A549 (cell line): ENCODE results near the gene CSRNP2. TPM values are rescaled to one million over a fixed set of nuclear protein-coding genes. Genes with fewer than 3 reads are reported as not detected.

ENCODE experiments used
- ATAC-seq, 2 experiments: fragments of 200-7000 bp in 1 of 2; fragments of >200 bp in 1 of 2; cut with Nextera tagmentation in 1 of 2; cut with Tn5 transposase in 1 of 2; 3 replicates each; pipeline versions ENCODE4 v1.8.0 to v1.9.1; 2018 to 2020; ENCODE audit warnings: mild to moderate bottlenecking in 1 of 2, moderate library complexity in 1 of 2
- CTCF ChIA-PET: fragments of 300-600 bp; sonication (Branson Sonifier 250); formaldehyde crosslinking; extraction: SDS; loops from one replicate; lab custom pipeline; 2021; ENCODE audit warnings: antibody characterized with exemption, inconsistent platforms; lab: Yijun Ruan, JAX
- POLR2A ChIA-PET: fragments of 350-600 bp; formaldehyde crosslinking; extraction: SDS; loops from one replicate; lab custom pipeline; 2021; ENCODE audit warnings: antibody characterized with exemption, inconsistent platforms; lab: Yijun Ruan, JAX
- DNase-seq, 2 experiments: peaks; one replicate each; pipeline versions ENCODE4 v3.0.0 to v3.0.0-alpha.2; 2011 to 2016; ENCODE audit warnings: low read depth in 1 of 2, low spot score in 1 of 2
- FAIRE-seq: peaks from 2 replicates; lab custom pipeline; 2011; peaks lifted over from hg19 to GRCh38; lab: Jason Lieb, UNC
- H3K27ac ChIP-seq, 2 experiments: fragments of >200 bp; sonication (Bioruptor Twin); formaldehyde crosslinking; 3 replicates each; pipeline ENCODE4 v1.5.1; 2016 to 2017
- H3K4me1 ChIP-seq: fragments of >200 bp; sonication (Bioruptor Twin); formaldehyde crosslinking; 3 replicates; pipeline ENCODE4 v1.6.1; 2016
- H3K4me2 ChIP-seq: fragments of >200 bp; sonication (Bioruptor Twin); formaldehyde crosslinking; 3 replicates; pipeline ENCODE4 v1.6.1; 2016
- H3K4me3 ChIP-seq: fragments of >200 bp; sonication (Bioruptor Twin); formaldehyde crosslinking; 3 replicates; pipeline ENCODE4 v1.5.1; 2016
- H3K9me3 ChIP-seq: fragments of >200 bp; sonication (Bioruptor Twin); formaldehyde crosslinking; 3 replicates; pipeline ENCODE4 v1.6.1; 2016
- CEBPB ChIP-seq, 2 experiments: fragments of >200 bp in 1 of 2; sonication (Bioruptor Twin) in 1 of 2; formaldehyde crosslinking in 1 of 2; IDR thresholded peaks; 2 replicates each; pipeline ENCODE4 v1.6.1; 2012 to 2016
- CHD2 ChIP-seq: fragments of 150-350 bp; IDR thresholded peaks from 2 replicates; pipeline ENCODE4 v1.6.1; 2014; ENCODE audit warnings: low read length; ENCODE audit not compliant: partially characterized antibody
- CTCF ChIP-seq: fragments of >200 bp; sonication (Bioruptor Twin); formaldehyde crosslinking; IDR thresholded peaks from 3 replicates; pipeline ENCODE4 v1.5.1; 2016
- EHF ChIP-seq: fragments of 250-450 bp; sonication (Bioruptor Pico); IDR thresholded peaks from 2 replicates; pipeline ENCODE4 v1.5.0; 2020; ENCODE audit warnings: mild to moderate bottlenecking
- ELK1 ChIP-seq: fragments of 150-350 bp; IDR thresholded peaks from 2 replicates; pipeline ENCODE4 v1.6.1; 2014; ENCODE audit warnings: low read depth, mild to moderate bottlenecking, low read length
- ESRRA ChIP-seq: fragments of 150-350 bp; IDR thresholded peaks from 2 replicates; pipeline ENCODE4 v1.6.1; 2014; ENCODE audit warnings: mild to moderate bottlenecking, low read length, borderline replicate concordance
- FOSL2 ChIP-seq, 2 experiments: fragments of 450-650 bp in 1 of 2; fragments of >200 bp in 1 of 2; sonication (Bioruptor Twin) in 1 of 2; formaldehyde crosslinking; IDR thresholded peaks; 2 replicates each; pipeline versions ENCODE4 v1.5.0 to v1.6.1; 2016 to 2020; ENCODE audit warnings: mild to moderate bottlenecking in 1 of 2, moderate library complexity in 1 of 2
- HMGXB4 ChIP-seq: fragments of 250-450 bp; sonication (Bioruptor Pico); IDR thresholded peaks from 2 replicates; pipeline ENCODE4 v1.5.0; 2021; ENCODE audit warnings: mild to moderate bottlenecking, moderate library complexity, borderline replicate concordance
- HOXA7 ChIP-seq: fragments of 250-450 bp; sonication (Bioruptor Pico); IDR thresholded peaks from 2 replicates; pipeline ENCODE4 v1.5.0; 2020; ENCODE audit warnings: mild to moderate bottlenecking, moderate library complexity
- HOXB13 ChIP-seq: fragments of 250-450 bp; sonication (Bioruptor Pico); IDR thresholded peaks from 2 replicates; pipeline ENCODE4 v1.5.0; 2020; ENCODE audit warnings: low read depth, mild to moderate bottlenecking, moderate library complexity
- JUNB ChIP-seq: fragments of >200 bp; sonication (Bioruptor Twin); formaldehyde crosslinking; IDR thresholded peaks from 2 replicates; pipeline ENCODE4 v1.6.1; 2016
- KDM1A ChIP-seq: fragments of 200-600 bp; sonication (generic); IDR thresholded peaks from 2 replicates; pipeline ENCODE4 v1.6.1; 2016; ENCODE audit warnings: low read depth, mild to moderate bottlenecking
- POLR2A ChIP-seq: IDR thresholded peaks from 2 replicates; pipeline ENCODE4 v1.6.1; 2012; ENCODE audit warnings: mild to moderate bottlenecking, low read length
- POLR2AphosphoS2 ChIP-seq: conservative IDR thresholded peaks from 2 replicates; pipeline ENCODE4 v1.6.1; 2012; ENCODE audit warnings: low read length, improper control_type of control experiment, inconsistent platforms
- RAD21 ChIP-seq, 2 experiments: fragments of >200 bp in 1 of 2; sonication (Bioruptor Twin) in 1 of 2; formaldehyde crosslinking in 1 of 2; IDR thresholded peaks in 1 of 2; conservative IDR thresholded peaks in 1 of 2; 2 replicates in 1 of 2; 3 replicates in 1 of 2; pipeline ENCODE4 v1.6.1; 2012 to 2018; ENCODE audit warnings: inconsistent platforms in 1 of 2
- RARB ChIP-seq: fragments of 250-450 bp; sonication (Bioruptor Pico); IDR thresholded peaks from 2 replicates; pipeline ENCODE4 v1.8.0; 2021; ENCODE audit warnings: mild to moderate bottlenecking, moderate library complexity
- REST ChIP-seq: fragments of 200-600 bp; sonication (generic); IDR thresholded peaks from 2 replicates; pipeline ENCODE4 v1.6.1; 2016; ENCODE audit warnings: antibody characterized with exemption, mild to moderate bottlenecking, moderate library complexity
- RNF2 ChIP-seq: fragments of 200-600 bp; sonication (generic); IDR thresholded peaks from 2 replicates; pipeline ENCODE4 v1.6.1; 2016; ENCODE audit warnings: low read depth, mild to moderate bottlenecking, antibody characterized with exemption, moderate library complexity, borderline replicate concordance
- TP53 ChIP-seq: fragments of 250-450 bp; sonication (Bioruptor Pico); IDR thresholded peaks from 2 replicates; pipeline ENCODE4 v1.5.0; 2021; ENCODE audit warnings: mild to moderate bottlenecking, moderate library complexity
- USF2 ChIP-seq: fragments of 450-650 bp; IDR thresholded peaks from 2 replicates; pipeline ENCODE4 v1.6.1; 2014; ENCODE audit warnings: antibody characterized with exemption
- ZC3H11A ChIP-seq: fragments of 450-650 bp; IDR thresholded peaks from 2 replicates; pipeline ENCODE4 v1.6.1; 2014; ENCODE audit warnings: antibody characterized with exemption, mild to moderate bottlenecking
- ZFP36 ChIP-seq: fragments of 450-650 bp; IDR thresholded peaks from 2 replicates; pipeline ENCODE4 v1.6.1; 2014; ENCODE audit warnings: borderline replicate concordance; ENCODE audit not compliant: partially characterized antibody
- ZSCAN20 ChIP-seq: fragments of 250-450 bp; sonication (Bioruptor Pico); IDR thresholded peaks from 2 replicates; pipeline ENCODE4 v1.8.0; 2022; ENCODE audit warnings: mild to moderate bottlenecking, moderate library complexity
- WGBS: methylation state at CpG from one replicate; pipeline ENCODE4 v1.1.6; 2017; ENCODE audit errors: missing lambda C conversion rate; 5-methylcytosine and 5-hydroxymethylcytosine counted together
- polyA plus RNA-seq, 4 experiments: library from polyadenylated mRNA; depleted of rRNA in 3 of 4; stranded (reverse); fragments of >200 nt; fragmentation: RNase III in 1 of 4; extraction: RNeasy Plus Mini Kit Qiagen cat#74134 plus additional on column Dnase treatment in 1 of 4; gene quantifications; 2 replicates in 3 of 4; 3 replicates in 1 of 4; pipeline ENCODE4 v1.2.3, GENCODE V29; 2011 to 2017

CSRNP2 gene
- polyA plus RNA-seq, 2 of the 4 experiments (the other 2 are of a cell fraction): 11.1 to 20.3 TPM

- ChIA-PET CTCF (interaction anchor here (1.0 to 2.4 kb wide), 3 partner anchors 13 to 33 kb away, joined by 4 to 8 read pairs (median 4); no protein-coding TSS in a partner anchor), POLR2A (no interaction called here)
- 84% methylated on average over 7 of the region's 7 CpGs for WGBS
- FAIRE-seq (no peak), DNase-seq (no peak), ATAC-seq (no peak)
- no peak overlapping the region for H3K27ac ChIP-seq
- H3K4me3 ChIP-seq: no peak overlapping the region
- H3K4me2 ChIP-seq: no peak overlapping the region
- no peaks in the 10 kb centered on the region for H3K9me3 ChIP-seq
- H3K4me1 ChIP-seq: peaks cover 26% of the 10 kb centered on the region
- TF ChIP-seq RARB (CRISPR knock-in tag) (no peak), USF2 (no peak), POLR2A (no peak), ZSCAN20 (no peak), EHF (no peak), ESRRA (no peak), HOXA7 (CRISPR knock-in tag) (no peak), ZC3H11A (no peak), ZFP36 (no peak), REST (no peak), CTCF (no peak), FOSL2 (IDR thresholded peaks at IDR 0.05) (no peak), FOSL2 (CRISPR knock-in tag; IDR thresholded peaks at IDR 0.05) (no peak), CEBPB (IDR thresholded peaks at IDR 0.05) (no peak)
These were observed 62.8 kb downstream of the CSRNP2 start for GRCh38 chr12:51020448-51021182.

GRCh38 chr12:51019927-51020326 is 63.5 kb downstream of the CSRNP2 start:
- ATAC-seq (no peak), DNase-seq (no peak), FAIRE-seq (no peak)
- ChIA-PET POLR2A (no interaction called here), CTCF (interaction anchor here (0.8 to 2.9 kb wide), 6 partner anchors 8 to 945 kb away, joined by 3 to 15 read pairs (median 4); no protein-coding TSS in a partner anchor)
- Histone ChIP-seq H3K4me1 (peaks cover 23% of the 10 kb centered on the region), H3K4me2 (no peak overlapping the region)
- TF ChIP-seq CHD2: no peak
- peak in 1 of 2 experiments; percentile 20; a peak in 1 of 4 replicates for TF ChIP-seq CEBPB (IDR thresholded peaks at IDR 0.05)
- TF ChIP-seq, all 56 proteins: peak for 1
- H3K9me3 ChIP-seq: no peaks in the 10 kb centered on the region
- no peak overlapping the region for H3K27ac ChIP-seq
- WGBS: 86% methylated on average over 2 of the region's 2 CpGs
- no peak overlapping the region for H3K4me3 ChIP-seq

- no peak for DNase-seq
- H3K9me3 ChIP-seq: no peaks in the 10 kb centered on the region
- ChIA-PET CTCF (interaction anchor here (0.8 to 2.9 kb wide), 7 partner anchors 9 to 944 kb away, joined by 3 to 15 read pairs (median 4); no protein-coding TSS in a partner anchor), POLR2A (no interaction called here)
- peaks cover 14% of the 10 kb centered on the region for H3K4me1 ChIP-seq
- no peak overlapping the region for H3K4me3 ChIP-seq
- H3K27ac ChIP-seq: no peak overlapping the region
- ATAC-seq: no peak
- FAIRE-seq: no peak
- no peak overlapping the region for H3K4me2 ChIP-seq
- 92% methylated on average over 2 of the region's 2 CpGs for WGBS
- TF ChIP-seq RAD21 (conservative IDR thresholded peaks at IDR 0.05 in 1 of 2, IDR thresholded peaks at IDR 0.05 in 1 of 2) (no peak), HOXB13 (CRISPR knock-in tag) (no peak), TP53 (CRISPR knock-in tag) (no peak), FOSL2 (IDR thresholded peaks at IDR 0.05) (no peak), FOSL2 (CRISPR knock-in tag; IDR thresholded peaks at IDR 0.05) (no peak), HMGXB4 (no peak), ELK1 (no peak), KDM1A (no peak), EHF (no peak), RNF2 (no peak), POLR2AphosphoS2 (no peak), JUNB (no peak)
These were observed 64.4 kb downstream of the CSRNP2 start for GRCh38 chr12:51018956-51019355.
